HepG2 (cell line): ENCODE results near the gene C11orf21. TPM values are rescaled to one million over a fixed set of nuclear protein-coding genes. Genes with fewer than 3 reads are reported as not detected.
"Not testable (repeated sequence)": the region's sequence is repeated elsewhere in the genome, so short reads cannot be mapped to it uniquely, and the experiment has no call there.

ENCODE experiments used
- ATAC-seq: fragments of 200-7000 bp; cut with Tn5 transposase; 3 replicates; pipeline ENCODE4 v1.9.1; 2020; ENCODE audit warnings: mild to moderate bottlenecking, moderate library complexity
- BruUV-seq: library from RNA; stranded (reverse); fragments of 400-500 nt; replicated peaks from 2 replicates; lab custom pipeline; 2021; lab: Mats Ljungman, UMichigan
- CTCF ChIA-PET: fragments of 300-600 bp; formaldehyde crosslinking; extraction: SDS; loops from one replicate; lab custom pipeline; 2021; ENCODE audit warnings: low total read pairs, inconsistent platforms, low intra/inter-chr PET ratio; lab: Yijun Ruan, JAX
- POLR2A ChIA-PET: fragments of 350-600 bp; sonication (Branson Sonifier 250); formaldehyde crosslinking; loops from one replicate; lab custom pipeline; 2020; ENCODE audit warnings: antibody characterized with exemption, inconsistent platforms; lab: Yijun Ruan, JAX
- DNase-seq: peaks from one replicate; pipeline ENCODE4 v3.0.0-alpha.2; 2015; ENCODE audit warnings: low spot score
- FAIRE-seq: peaks from 3 replicates; lab custom pipeline; 2011; peaks lifted over from hg19 to GRCh38; lab: Jason Lieb, UNC
- H2AFZ ChIP-seq: one replicate; pipeline ENCODE4 v1.6.1; 2011; ENCODE audit warnings: low read length, inconsistent platforms
- H3K27ac ChIP-seq: fragments of 300-600 bp; 3 replicates; pipeline ENCODE4 v1.8.0; 2011; ENCODE audit warnings: mixed run types, mild to moderate bottlenecking, mixed read lengths, low read length, inconsistent platforms; ENCODE audit not compliant: insufficient read depth; ENCODE audit errors: extremely low read length
- H3K27me3 ChIP-seq, 2 experiments: fragments of 200-600 bp in 1 of 2; 2 replicates in 1 of 2; 3 replicates in 1 of 2; pipeline versions ENCODE4 v1.6.0 to v1.8.0; 2011; ENCODE audit warnings: low read length in 2 of 2, mild to moderate bottlenecking in 2 of 2, moderate library complexity in 2 of 2, inconsistent platforms in 1 of 2; ENCODE audit not compliant: insufficient read depth in 2 of 2, control insufficient read depth in 1 of 2
- H3K36me3 ChIP-seq, 2 experiments: fragments of 200-600 bp in 1 of 2; replicated peaks in 1 of 2; 2 replicates in 1 of 2; 3 replicates in 1 of 2; pipeline versions ENCODE4 v1.5.1 to v1.8.0; 2011; ENCODE audit warnings: low read length in 2 of 2, inconsistent platforms in 1 of 2; ENCODE audit not compliant: insufficient read depth in 2 of 2, control insufficient read depth in 1 of 2
- H3K4me1 ChIP-seq: 2 replicates; pipeline ENCODE4 v1.5.1; 2012; ENCODE audit warnings: low read length, inconsistent platforms; ENCODE audit not compliant: insufficient read depth
- H3K4me2 ChIP-seq: 2 replicates; pipeline ENCODE4 v1.6.0; 2011; ENCODE audit warnings: low read depth, low read length, inconsistent platforms
- H3K4me3 ChIP-seq, 3 experiments: fragments of 200-600 bp in 1 of 3; sonication (generic), shearing (Covaris generic) in 1 of 3; replicated peaks in 1 of 3; 2 replicates each; pipeline ENCODE4 v1.5.1; 2011 to 2016; ENCODE audit warnings: low read length in 3 of 3, inconsistent platforms in 2 of 3, low read depth in 2 of 3, mild to moderate bottlenecking in 2 of 3, control low read depth in 1 of 3, mixed read lengths in 1 of 3; ENCODE audit not compliant: insufficient read depth in 1 of 3
- H3K79me2 ChIP-seq: one replicate; pipeline ENCODE4 v1.6.1; 2011; ENCODE audit warnings: low read length, inconsistent platforms; ENCODE audit not compliant: insufficient read depth
- H3K9ac ChIP-seq: 2 replicates; pipeline ENCODE4 v1.6.0; 2011; ENCODE audit warnings: mild to moderate bottlenecking, low read depth, low read length, inconsistent platforms; ENCODE audit not compliant: insufficient read depth
- H3K9me3 ChIP-seq: 2 replicates; pipeline ENCODE4 v1.5.1; 2012; ENCODE audit warnings: mild to moderate bottlenecking, low read length
- H4K20me1 ChIP-seq: 2 replicates; pipeline ENCODE4 v1.6.0; 2011; ENCODE audit warnings: inconsistent platforms, mild to moderate bottlenecking, low read length, moderate library complexity; ENCODE audit not compliant: insufficient read depth
- WGBS: methylation state at CpG from one replicate; pipeline ENCODE4 v1.1.6; 2017; ENCODE audit warnings: low lambda C conversion rate; 5-methylcytosine and 5-hydroxymethylcytosine counted together
- in situ Hi-C: cut with HindIII; loops from 2 replicates; pipeline ENCODE4 v1.10.0; 2017; ENCODE audit warnings: low pct_unique_long_range_greater_than_20kb; ENCODE audit not compliant: extremely low pct_ligation_motif_present
- intact Hi-C: fragments of 100-400 bp; cut with micrococcal nuclease; formaldehyde crosslinking; loops from one replicate; pipeline ENCODE4 v1.10.0; 2022; ENCODE audit not compliant: unreplicated experiment
- polyA plus RNA-seq, 8 experiments: library from polyadenylated mRNA; depleted of rRNA in 3 of 8; stranded (reverse) in 7 of 8; unstranded in 1 of 8; fragments of >200 nt; fragmentation: Illumina TruSeq in 4 of 8; extraction: Trizol in 4 of 8; gene quantifications; 2 replicates each; pipeline versions ENCODE4 v1.2.1 to v1.2.3, GENCODE V29; 2011 to 2016; ENCODE audit warnings: low read depth in 4 of 8, missing spikeins in 1 of 8, mixed read lengths in 1 of 8; ENCODE audit not compliant: insufficient read depth in 1 of 8
- total RNA-seq, 5 experiments: library from RNA; depleted of rRNA; stranded (reverse); fragments of >200 nt; fragmentation: Illumina TruSeq; extraction: Trizol; gene quantifications; 2 replicates each; pipeline ENCODE4 v1.2.3, GENCODE V29; 2016; ENCODE audit warnings: low read depth in 1 of 5

Gene C11orf21
- total and polyA plus RNA-seq, 2 of the 13 experiments (the other 11 are each of a cell fraction or from before 2014, with no cell fraction given): 0.08 TPM; not detected in 1

DNA sequence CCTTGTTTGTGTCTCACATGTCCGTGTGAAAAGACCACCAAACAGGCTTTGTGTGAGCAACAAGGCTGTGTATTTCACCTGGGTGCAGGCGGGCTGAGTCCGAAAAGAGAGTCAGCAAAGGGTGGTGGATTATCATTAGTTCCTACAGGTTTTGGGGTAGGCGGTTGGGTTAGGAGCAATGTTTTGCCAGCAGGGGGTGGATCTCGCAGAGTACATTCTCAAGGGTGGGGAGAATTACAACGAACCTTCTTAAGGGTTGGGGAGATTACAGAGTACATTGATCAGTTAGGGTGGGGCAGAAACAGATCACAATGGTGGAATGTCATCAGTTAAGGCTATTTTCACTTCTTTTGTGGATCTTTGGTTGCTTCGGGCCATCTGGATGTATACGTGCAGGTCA lies 37.0 kb upstream of the C11orf21 start:
- H4K20me1 ChIP-seq, H3K4me1 ChIP-seq, H3K4me3 ChIP-seq, H3K9me3 ChIP-seq, ATAC-seq, H3K9ac ChIP-seq, POLR2A ChIA-PET, H3K27ac ChIP-seq, FAIRE-seq, H3K79me2 ChIP-seq, H3K4me2 ChIP-seq, DNase-seq, H2AFZ ChIP-seq, BruUV-seq, in situ Hi-C loops, intact Hi-C loops, CTCF ChIA-PET, H3K36me3 ChIP-seq: not testable (repeated sequence)
- 24% methylated on average over 7 of the region's 8 CpGs for WGBS
- H3K27me3 ChIP-seq: peaks cover 0 to 45% of the 10 kb centered on the region in 2 experiments; a peak in 4 of 5 replicates

DNA sequence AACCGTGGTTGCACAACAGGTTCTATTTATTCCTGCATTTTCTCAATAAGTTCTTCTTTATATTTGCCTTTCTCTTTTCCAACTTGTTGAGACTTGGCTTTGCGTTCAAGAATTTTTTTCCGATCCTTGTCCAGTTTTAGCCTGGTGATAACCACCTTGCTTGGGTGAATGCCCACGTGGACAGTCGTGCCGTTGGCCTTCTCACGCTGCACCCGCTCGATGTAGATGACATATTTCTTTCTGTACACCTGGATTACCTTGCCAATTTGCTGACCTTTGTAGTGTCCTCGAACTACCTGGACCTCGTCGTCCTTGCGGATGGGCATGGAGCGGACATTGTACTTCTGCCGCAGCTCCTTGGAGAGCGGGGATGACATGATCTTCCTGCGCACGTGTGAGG lies 33.6 kb upstream of the C11orf21 start:
- ATAC-seq, CTCF ChIA-PET, FAIRE-seq: not testable (repeated sequence)

DNA sequence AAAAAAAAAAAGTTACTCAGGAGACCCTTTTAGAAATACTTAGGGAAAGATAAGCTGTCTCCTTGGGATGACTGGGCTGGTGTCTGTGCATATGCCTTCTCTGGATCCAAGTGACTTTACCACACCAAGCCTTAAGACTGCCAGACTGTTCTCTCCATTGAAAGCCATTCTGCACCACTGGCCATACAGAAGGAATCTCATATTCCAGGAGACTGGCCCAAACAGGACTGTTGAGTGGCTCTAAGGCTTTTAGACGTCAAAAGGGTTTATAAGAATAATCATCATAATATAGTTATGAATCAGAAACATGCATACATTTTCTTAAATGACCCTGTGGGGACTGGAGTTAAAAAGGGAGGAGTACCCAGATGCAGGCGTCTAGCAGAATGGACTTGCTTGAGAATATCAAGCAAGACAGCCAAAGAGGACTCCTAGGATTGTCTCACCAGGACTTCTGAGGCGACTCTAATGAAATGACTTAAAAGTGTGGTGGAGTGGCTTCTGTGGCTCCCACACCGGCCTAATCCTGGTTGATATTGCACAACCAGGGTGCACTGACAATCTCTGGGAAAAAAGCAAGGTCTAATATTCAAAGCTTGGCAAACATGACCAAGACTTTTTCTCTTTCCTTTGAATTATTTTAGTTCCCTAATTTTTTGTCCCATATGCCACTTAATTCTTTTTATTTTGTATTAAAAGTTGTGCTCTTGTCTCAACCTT lies 31.9 kb upstream of the C11orf21 start:
- POLR2A ChIA-PET, ATAC-seq, H2AFZ ChIP-seq, H3K4me1 ChIP-seq, H3K4me2 ChIP-seq, BruUV-seq, intact Hi-C loops, CTCF ChIA-PET, H3K27ac ChIP-seq, H3K9ac ChIP-seq, FAIRE-seq, H4K20me1 ChIP-seq, DNase-seq, in situ Hi-C loops, H3K79me2 ChIP-seq, H3K36me3 ChIP-seq, H3K4me3 ChIP-seq: not testable (repeated sequence)
- H3K27me3 ChIP-seq: peaks cover 4 to 41% of the 10 kb centered on the region in 2 experiments; a peak in 4 of 5 replicates
- H3K9me3 ChIP-seq: 0 out of 2 replicates have a peak, but pooled peaks cover 13% of the 10 kb centered on the region
- WGBS: 14% methylated on average over 1 of the region's 4 CpGs

More for the DNA sequence above, 33.6 kb upstream of the C11orf21 start:
- H2AFZ ChIP-seq, H3K79me2 ChIP-seq, H3K4me3 ChIP-seq, H3K4me2 ChIP-seq, in situ Hi-C loops, H3K9ac ChIP-seq, BruUV-seq, DNase-seq, POLR2A ChIA-PET, H3K4me1 ChIP-seq, intact Hi-C loops, H3K27ac ChIP-seq, H4K20me1 ChIP-seq, H3K36me3 ChIP-seq: not testable (repeated sequence)
- WGBS: 52% methylated on average over 18 of the region's 18 CpGs
- Histone ChIP-seq H3K27me3 (peaks cover 0 to 29% of the 10 kb centered on the region in 2 experiments; a peak in 2 of 5 replicates), H3K9me3 (0 out of 2 replicates have a peak, but pooled peaks cover 13% of the 10 kb centered on the region)

DNA sequence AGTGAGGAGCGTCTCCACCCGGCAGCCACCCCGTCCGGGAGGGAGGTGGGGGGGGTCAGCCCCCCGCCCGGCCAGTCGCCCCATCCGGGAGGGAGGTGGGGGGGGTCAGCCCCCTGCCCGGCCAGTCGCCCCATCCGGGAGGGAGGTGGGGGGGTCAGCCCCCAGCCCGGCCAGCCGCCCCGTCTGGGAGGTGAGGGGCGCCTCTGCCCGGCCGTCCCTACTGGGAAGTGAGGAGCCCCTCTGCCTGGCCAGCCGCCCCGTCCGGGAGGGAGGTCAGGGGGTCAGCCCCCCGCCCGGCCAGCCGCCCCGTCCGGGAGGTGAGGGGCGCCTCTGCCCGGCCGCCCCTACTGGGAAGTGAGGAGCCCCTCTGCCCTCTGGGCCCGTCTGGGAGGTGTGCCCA lies 30.9 kb upstream of the C11orf21 start:
- H4K20me1 ChIP-seq, BruUV-seq, H3K4me2 ChIP-seq, in situ Hi-C loops, FAIRE-seq, POLR2A ChIA-PET, ATAC-seq, DNase-seq, H3K27ac ChIP-seq, H3K36me3 ChIP-seq, H3K9ac ChIP-seq, H3K4me3 ChIP-seq, H2AFZ ChIP-seq, H3K4me1 ChIP-seq, CTCF ChIA-PET, intact Hi-C loops, H3K79me2 ChIP-seq: not testable (repeated sequence)
- 60% methylated on average over 4 of the region's 29 CpGs for WGBS
- H3K27me3 ChIP-seq: peaks cover 4 to 41% of the 10 kb centered on the region in 2 experiments; a peak in 4 of 5 replicates
- 0 out of 2 replicates have a peak, but pooled peaks cover 13% of the 10 kb centered on the region for H3K9me3 ChIP-seq
